ENCODE measurements around the gene LDB1. TPM values are rescaled to one million over a fixed set of nuclear protein-coding genes. Genes with fewer than 3 reads are reported as not detected.

LDB1 gene
- total RNA-seq, 1 experiment from 2014 or later, result 100 TPM

GRCh38 chr10:102117391-102118159 is 2.6 kb downstream of the LDB1 start (continued):
- TF ChIP-seq USF1 (CRISPR knock-in tag; IDR thresholded peaks at IDR 0.05), result peak; percentile 43; the same call in 1 of the 2 replicates
- no peak for TF ChIP-seq RELA (CRISPR knock-in tag; IDR thresholded peaks at IDR 0.05; ENCODE audit: borderline replicate concordance)
- no peak for TF ChIP-seq PRRX2 (CRISPR knock-in tag; IDR thresholded peaks at IDR 0.05)
- TF ChIP-seq USF2 (CRISPR knock-in tag; IDR thresholded peaks at IDR 0.05), result peak; percentile 50
- TF ChIP-seq KAT7 (CRISPR knock-in tag; IDR thresholded peaks at IDR 0.05; ENCODE audit: borderline replicate concordance), result no peak
- TF ChIP-seq ZNF396 (CRISPR knock-in tag; IDR thresholded peaks at IDR 0.05; ENCODE audit: borderline replicate concordance), result no peak
- peak; percentile 79; the same call in 1 of the 2 replicates for TF ChIP-seq IRF1 (CRISPR knock-in tag; IDR thresholded peaks at IDR 0.05)
- TF ChIP-seq ZNF532 (CRISPR knock-in tag; IDR thresholded peaks at IDR 0.05; ENCODE audit: borderline replicate concordance), result no peak
- TF ChIP-seq ETV6 (CRISPR knock-in tag; IDR thresholded peaks at IDR 0.05), result peak; percentile 76; the same call in 1 of the 2 replicates
- TF ChIP-seq CREM (CRISPR knock-in tag; IDR thresholded peaks at IDR 0.05), result no peak
- no peak for TF ChIP-seq ATF2 (CRISPR knock-in tag; IDR thresholded peaks at IDR 0.05; ENCODE audit: borderline replicate concordance, low read depth)

- ChIA-PET CTCF (interaction anchor here (0.8 to 1.3 kb wide), 3 partner anchors 16 to 387 kb away, joined by 3 to 4 read pairs (median 3); partner anchors contain the start of gene SUFU), POLR2A (no interaction called here)
- Mint-ChIP-seq H3K36me3 (peaks cover 4% of the 10 kb centered on the region; the same call in 1 of the 2 replicates), H3K9me3 (no peaks in the 10 kb centered on the region), H3K27ac (peak overlapping the region; percentile 72), H3K4me1 (peaks cover 69% of the 10 kb centered on the region), H3K4me3 (peak overlapping the region; percentile 88), H3K27me3 (ENCODE audit: low read depth) (no peaks in the 10 kb centered on the region)
- ATAC-seq (no peak), DNase-seq (ENCODE audit: low spot score) (no peak)
- no peak for TF ChIP-seq STAT6 (CRISPR knock-in tag; conservative IDR thresholded peaks at IDR 0.05; ENCODE audit: low read depth)
- TF ChIP-seq GRHL2 (CRISPR knock-in tag; IDR thresholded peaks at IDR 0.05; ENCODE audit: insufficient replicate concordance, severe bottlenecking), result no peak
- no peak for TF ChIP-seq ZNF512 (CRISPR knock-in tag; IDR thresholded peaks at IDR 0.05; ENCODE audit: borderline replicate concordance)
- TF ChIP-seq CTCF (IDR thresholded peaks at IDR 0.05), result no peak
- no peak for TF ChIP-seq ATF2 (CRISPR knock-in tag; IDR thresholded peaks at IDR 0.05; ENCODE audit: borderline replicate concordance, low read depth)
- no peak for TF ChIP-seq KAT7 (CRISPR knock-in tag; IDR thresholded peaks at IDR 0.05; ENCODE audit: borderline replicate concordance)
- TF ChIP-seq SMAD3 (CRISPR knock-in tag; IDR thresholded peaks at IDR 0.05; ENCODE audit: borderline replicate concordance), result no peak
- no peak for TF ChIP-seq ZNF396 (CRISPR knock-in tag; IDR thresholded peaks at IDR 0.05; ENCODE audit: borderline replicate concordance)
Measured at GRCh38 chr10:102116656-102117055, 3.5 kb downstream of the LDB1 start.

Data from WTC11 (cell line).